ENCODE data around the gene DNPEP. TPM values are rescaled to one million over a fixed set of nuclear protein-coding genes. Genes with fewer than 3 reads are reported as not detected.

The DNPEP gene
- total RNA-seq, 1 experiment from 2014 or later: 60.9 TPM

DNA sequence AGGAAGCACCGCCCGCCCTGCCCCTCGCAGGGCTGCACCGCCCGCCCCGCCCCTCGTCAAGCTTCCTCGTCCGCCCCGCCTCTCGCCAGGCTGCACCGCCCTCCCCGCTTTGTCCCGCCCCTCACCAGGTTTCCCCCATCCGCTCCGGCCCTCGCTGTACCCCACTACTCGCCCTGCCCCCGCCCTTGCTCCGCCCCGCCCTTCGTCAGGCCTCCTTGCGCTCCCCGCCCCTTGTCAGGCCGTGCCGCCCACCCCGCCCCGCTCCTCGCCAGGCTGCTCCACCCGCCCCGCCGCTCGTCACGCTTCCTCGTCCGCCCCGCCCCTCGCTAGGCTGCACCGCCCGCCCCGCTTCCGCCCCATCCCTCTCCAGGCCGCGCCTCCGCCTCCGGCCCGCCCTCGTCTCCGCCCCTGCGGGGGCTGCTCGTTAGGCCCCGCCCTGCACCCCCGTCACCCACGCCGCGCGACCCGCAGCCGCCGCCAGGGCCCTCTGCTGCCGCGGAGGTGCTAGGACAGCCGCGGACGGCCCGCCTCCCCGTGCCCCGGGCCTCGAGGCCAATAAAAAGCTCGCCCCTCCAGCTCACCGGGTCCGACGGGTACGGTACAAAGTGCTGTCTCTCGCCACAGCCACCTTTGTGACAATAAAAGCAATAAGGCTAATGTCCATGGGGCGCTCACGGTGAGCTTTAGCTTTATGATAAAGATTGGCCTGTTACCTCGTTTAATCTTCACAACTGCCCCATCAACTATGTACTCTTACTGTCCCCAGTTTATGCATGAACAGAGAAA, 602 bp upstream of the DNPEP start:
- Mint-ChIP-seq H3K9me3 (no peaks in the 10 kb centered on the region; a peak in 1 of 5 replicates), H3K4me1 (peaks cover 12 to 19% of the 10 kb centered on the region in 2 experiments), H3K27ac (peak overlapping the region in 1 of 3 experiments; percentile 48; a peak in 1 of 7 replicates), H3K4me3 (peak overlapping the region; percentile 80 to 95), H3K36me3 (ENCODE audit: insufficient read depth in 1 of 3, low read depth in 3 of 3) (peaks cover 21 to 31% (median 27%) of the 10 kb centered on the region in 3 experiments; a peak in 6 of 7 replicates), H3K27me3 (ENCODE audit: low read depth) (peaks cover 3% of the 10 kb centered on the region; the same call in 1 of the 2 replicates)
- Histone ChIP-seq H2BK12ac (ENCODE audit: insufficient read length, low read depth, low read length) (no peak overlapping the region), H4K5ac (ENCODE audit: insufficient read length, low read depth, low read length) (no peak overlapping the region), H2BK20ac (ENCODE audit: low read depth, low read length, poor library complexity, severe bottlenecking) (no peak overlapping the region), H3T11ph (ENCODE audit: low read length) (no peak overlapping the region), H4K91ac (ENCODE audit: insufficient read length, low read depth, low read length) (no peak overlapping the region), H3K14ac (ENCODE audit: insufficient read depth, low read length) (no peak overlapping the region), H3K23ac (ENCODE audit: insufficient read length, low read depth, low read length) (no peak overlapping the region), H3K79me2 (ENCODE audit: insufficient read depth, low read length) (no peaks in the 10 kb centered on the region), H4K20me1 (ENCODE audit: control insufficient read depth, insufficient read depth, insufficient read length) (no peaks in the 10 kb centered on the region), H2BK15ac (ENCODE audit: low read depth, low read length) (no peak overlapping the region), H3K56ac (ENCODE audit: insufficient read length, low read depth, low read length) (no peak overlapping the region), H3K4me1 (ENCODE audit: insufficient read depth, low read length) (no peaks in the 10 kb centered on the region), H3K4me2 (ENCODE audit: insufficient read depth, insufficient read length, low read length) (peak overlapping the region; percentile 50), H4K8ac (replicated peaks; ENCODE audit: insufficient read length, low read depth, low read length) (no peak overlapping the region), H2AFZ (ENCODE audit: low read length) (no peak overlapping the region), H3K27me3 (ENCODE audit: insufficient read depth, low read length) (no peaks in the 10 kb centered on the region), H3K9ac (ENCODE audit: extremely low read depth, insufficient read length, low read length) (no peak overlapping the region), H2AK5ac (ENCODE audit: insufficient read length, low read length) (no peak overlapping the region), H3K9me3 (ENCODE audit: control insufficient read depth, low read depth, low read length) (no peaks in the 10 kb centered on the region), H2BK5ac (ENCODE audit: insufficient read length, low read length) (no peak overlapping the region), H2BK120ac (ENCODE audit: low read depth, low read length, poor library complexity, severe bottlenecking) (no peak overlapping the region), H3K27ac (ENCODE audit: insufficient read length, low read depth, low read length) (no peak overlapping the region), H3K79me1 (ENCODE audit: insufficient read depth, low read depth, low read length, poor library complexity, severe bottlenecking) (no peaks in the 10 kb centered on the region), H3K4ac (ENCODE audit: low read depth, low read length) (no peak overlapping the region), H3K23me2 (ENCODE audit: insufficient read length, low read depth, low read length, poor library complexity, severe bottlenecking) (peaks cover 7% of the 10 kb centered on the region), H3K18ac (ENCODE audit: insufficient read length, low read depth, low read length) (peak overlapping the region; percentile 52)
- TF ChIP-seq, protein P1, sequence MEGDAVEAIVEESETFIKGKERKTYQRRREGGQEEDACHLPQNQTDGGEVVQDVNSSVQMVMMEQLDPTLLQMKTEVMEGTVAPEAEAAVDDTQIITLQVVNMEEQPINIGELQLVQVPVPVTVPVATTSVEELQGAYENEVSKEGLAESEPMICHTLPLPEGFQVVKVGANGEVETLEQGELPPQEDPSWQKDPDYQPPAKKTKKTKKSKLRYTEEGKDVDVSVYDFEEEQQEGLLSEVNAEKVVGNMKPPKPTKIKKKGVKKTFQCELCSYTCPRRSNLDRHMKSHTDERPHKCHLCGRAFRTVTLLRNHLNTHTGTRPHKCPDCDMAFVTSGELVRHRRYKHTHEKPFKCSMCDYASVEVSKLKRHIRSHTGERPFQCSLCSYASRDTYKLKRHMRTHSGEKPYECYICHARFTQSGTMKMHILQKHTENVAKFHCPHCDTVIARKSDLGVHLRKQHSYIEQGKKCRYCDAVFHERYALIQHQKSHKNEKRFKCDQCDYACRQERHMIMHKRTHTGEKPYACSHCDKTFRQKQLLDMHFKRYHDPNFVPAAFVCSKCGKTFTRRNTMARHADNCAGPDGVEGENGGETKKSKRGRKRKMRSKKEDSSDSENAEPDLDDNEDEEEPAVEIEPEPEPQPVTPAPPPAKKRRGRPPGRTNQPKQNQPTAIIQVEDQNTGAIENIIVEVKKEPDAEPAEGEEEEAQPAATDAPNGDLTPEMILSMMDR (conservative IDR thresholded peaks at IDR 0.05): peak; percentile 63
- WGBS (ENCODE audit: extremely low coverage, insufficient read length, low lambda C conversion rate): no CpG with 5 or more reads among the region's 78 CpGs
- peak; percentile 96 for DNase-seq
